Measurements from ENCODE around the gene ATXN7L3B.

Gene ATXN7L3B

GRCh38 chr12:74579446-74579845, 41.8 kb downstream of the ATXN7L3B start:
- H3K27ac ChIP-seq = no peak overlapping the region
- H4K20me1 ChIP-seq = no peaks in the 10 kb centered on the region
- H3K4me1 ChIP-seq = no peaks in the 10 kb centered on the region
- no peak overlapping the region for H3K9ac ChIP-seq
- no peaks in the 10 kb centered on the region for H3K9me3 ChIP-seq (replicated peaks in 1 of 11)
- TF ChIP-seq Cebpa-rat (IDR thresholded peaks at IDR 0.05) = no peak
- no peaks in the 10 kb centered on the region for H3K27me3 ChIP-seq
- H3K36me3 ChIP-seq = no peaks in the 10 kb centered on the region
- no peak overlapping the region for H3K4me2 ChIP-seq
- H3K4me3 ChIP-seq = no peak overlapping the region

- Histone ChIP-seq H3K27ac (no peak overlapping the region), H3K27me3 (no peaks in the 10 kb centered on the region), H3K9me3 (replicated peaks in 1 of 11) (no peaks in the 10 kb centered on the region), H3K4me1 (no peaks in the 10 kb centered on the region), H3K36me3 (no peaks in the 10 kb centered on the region), H3K4me2 (no peak overlapping the region), H4K20me1 (no peaks in the 10 kb centered on the region), H3K4me3 (no peak overlapping the region), H3K9ac (no peak overlapping the region)
- no peak for TF ChIP-seq Cebpa-rat (IDR thresholded peaks at IDR 0.05)
Measured at GRCh38 chr12:74579981-74580380, 42.3 kb downstream of the ATXN7L3B start.

GRCh38 chr12:74581439-74581838, 43.8 kb downstream of the ATXN7L3B start:
- Histone ChIP-seq H3K9ac (no peak overlapping the region), H3K4me2 (no peak overlapping the region), H3K36me3 (no peaks in the 10 kb centered on the region), H3K4me3 (no peak overlapping the region), H3K4me1 (no peaks in the 10 kb centered on the region), H4K20me1 (no peaks in the 10 kb centered on the region), H3K9me3 (replicated peaks in 1 of 11) (no peaks in the 10 kb centered on the region), H3K27ac (no peak overlapping the region), H3K27me3 (no peaks in the 10 kb centered on the region)
- no peak for TF ChIP-seq Cebpa-rat (IDR thresholded peaks at IDR 0.05)

- H3K4me1 ChIP-seq = no peaks in the 10 kb centered on the region
- H3K27ac ChIP-seq = no peak overlapping the region
- H3K4me3 ChIP-seq = no peak overlapping the region
- H3K9me3 ChIP-seq (replicated peaks in 1 of 11) = peaks cover 0 to 8% (median 0%) of the 10 kb centered on the region in 11 experiments; a peak in 3 of 22 replicates
- no peaks in the 10 kb centered on the region for H4K20me1 ChIP-seq
- H3K36me3 ChIP-seq = no peaks in the 10 kb centered on the region
- H3K9ac ChIP-seq = no peak overlapping the region
- H3K4me2 ChIP-seq = no peak overlapping the region
- H3K27me3 ChIP-seq = no peaks in the 10 kb centered on the region
- TF ChIP-seq Cebpa-rat (IDR thresholded peaks at IDR 0.05) = no peak
Measured at GRCh38 chr12:74584483-74585062, 46.9 kb downstream of the ATXN7L3B start.

- Histone ChIP-seq H3K36me3 (no peaks in the 10 kb centered on the region), H3K9me3 (replicated peaks in 1 of 11) (peaks cover 0 to 8% (median 0%) of the 10 kb centered on the region in 11 experiments; a peak in 3 of 22 replicates), H3K9ac (no peak overlapping the region), H3K4me2 (no peak overlapping the region), H3K4me1 (no peaks in the 10 kb centered on the region), H4K20me1 (no peaks in the 10 kb centered on the region), H3K4me3 (no peak overlapping the region), H3K27me3 (no peaks in the 10 kb centered on the region), H3K27ac (no peak overlapping the region)
- TF ChIP-seq Cebpa-rat (IDR thresholded peaks at IDR 0.05) = no peak
Measured at GRCh38 chr12:74586251-74586650, 48.6 kb downstream of the ATXN7L3B start.
